ENCODE data around the gene SNX10.
A peak's percentile ranks its signal among the peaks of the same experiment; 100 is the strongest.

SNX10 gene

GRCh38 chr7:26331789-26332188, 40.1 kb downstream of the SNX10 start:
- H3K27ac ChIP-seq: no peak overlapping the region
- DNase-seq (ENCODE audit: low read depth, low spot score): no peak

- no peak overlapping the region for H3K27ac ChIP-seq
Observed at GRCh38 chr7:26332698-26333097, 41.0 kb downstream of the SNX10 start.

GRCh38 chr7:26334166-26334859, 42.7 kb downstream of the SNX10 start:
- DNase-seq (ENCODE audit: low read depth, low spot score): no peak
- H3K27ac ChIP-seq: no peak overlapping the region

More at GRCh38 chr7:26332698-26333097, 41.0 kb downstream of the SNX10 start:
- DNase-seq (ENCODE audit: low read depth, low spot score): no peak

- DNase-seq (ENCODE audit: low read depth, low spot score): no peak
- no peak overlapping the region for H3K27ac ChIP-seq
Observed at GRCh38 chr7:26337232-26337865, 45.7 kb downstream of the SNX10 start.

DNA sequence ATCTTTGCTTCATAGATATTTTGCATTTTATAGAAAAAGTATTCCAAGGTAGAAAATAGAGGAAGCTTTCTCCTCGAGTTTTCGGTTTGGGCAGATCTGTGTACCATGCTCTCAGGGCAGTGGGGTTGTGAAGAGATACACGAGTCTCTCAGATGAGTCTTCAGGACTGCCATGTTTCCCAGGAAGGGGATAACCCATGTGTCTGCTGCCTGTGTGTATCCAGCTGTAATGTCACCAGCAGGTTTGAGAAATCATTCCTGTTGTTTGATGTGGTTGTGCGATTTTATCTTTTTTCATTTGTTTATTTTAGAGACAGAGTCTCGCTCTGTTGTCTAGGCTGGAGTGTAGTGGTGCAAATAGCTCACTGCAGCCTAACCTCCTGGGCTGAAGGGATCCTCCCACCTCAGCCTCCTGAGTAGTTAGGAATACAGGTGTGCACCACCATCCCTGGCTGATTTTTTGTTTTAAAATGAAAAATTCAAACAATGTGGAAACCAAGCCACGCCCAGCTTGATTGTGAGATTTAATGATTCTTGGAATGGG, 48.9 kb downstream of the SNX10 start:
- H3K27ac ChIP-seq: no peak overlapping the region
- no peak for DNase-seq (ENCODE audit: low read depth, low spot score)

GRCh38 chr7:26343320-26343832, 51.7 kb downstream of the SNX10 start:
- no peak overlapping the region for H3K27ac ChIP-seq
- DNase-seq (ENCODE audit: low read depth, low spot score): no peak

DNA sequence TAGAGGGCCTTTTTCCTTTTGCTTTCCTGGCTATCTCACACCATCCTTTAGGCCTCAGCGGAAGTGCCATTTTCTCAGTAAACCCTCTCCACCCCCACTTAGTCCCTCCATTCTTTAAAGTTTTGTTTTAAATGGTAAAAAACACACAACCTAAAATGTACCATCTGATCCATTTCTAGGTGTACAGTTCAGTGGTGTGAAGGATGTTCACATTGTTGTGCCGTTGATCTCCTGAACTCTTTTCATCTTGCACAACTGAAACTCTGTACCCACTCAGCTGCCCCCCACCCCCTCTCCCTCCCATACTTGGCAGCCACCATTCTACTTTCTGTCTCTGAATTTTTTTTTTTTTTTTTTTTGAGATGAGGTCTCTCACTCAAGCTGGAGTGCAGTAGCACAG, 52.2 kb downstream of the SNX10 start:
- DNase-seq (ENCODE audit: low read depth, low spot score): no peak

GRCh38 chr7:26345202-26345601, 53.5 kb downstream of the SNX10 start:
- no peak for DNase-seq (ENCODE audit: low read depth, low spot score)

More for the DNA sequence above, 52.2 kb downstream of the SNX10 start:
- no peak overlapping the region for H3K27ac ChIP-seq

GRCh38 chr7:26345837-26346236, 54.2 kb downstream of the SNX10 start:
- H3K27ac ChIP-seq: no peak overlapping the region
- no peak for DNase-seq (ENCODE audit: low read depth, low spot score)

More at GRCh38 chr7:26345202-26345601, 53.5 kb downstream of the SNX10 start:
- H3K27ac ChIP-seq: no peak overlapping the region

- peak; percentile 71 for DNase-seq (ENCODE audit: low read depth, low spot score)
Observed at GRCh38 chr7:26346611-26347203, 55.0 kb downstream of the SNX10 start.

DNA sequence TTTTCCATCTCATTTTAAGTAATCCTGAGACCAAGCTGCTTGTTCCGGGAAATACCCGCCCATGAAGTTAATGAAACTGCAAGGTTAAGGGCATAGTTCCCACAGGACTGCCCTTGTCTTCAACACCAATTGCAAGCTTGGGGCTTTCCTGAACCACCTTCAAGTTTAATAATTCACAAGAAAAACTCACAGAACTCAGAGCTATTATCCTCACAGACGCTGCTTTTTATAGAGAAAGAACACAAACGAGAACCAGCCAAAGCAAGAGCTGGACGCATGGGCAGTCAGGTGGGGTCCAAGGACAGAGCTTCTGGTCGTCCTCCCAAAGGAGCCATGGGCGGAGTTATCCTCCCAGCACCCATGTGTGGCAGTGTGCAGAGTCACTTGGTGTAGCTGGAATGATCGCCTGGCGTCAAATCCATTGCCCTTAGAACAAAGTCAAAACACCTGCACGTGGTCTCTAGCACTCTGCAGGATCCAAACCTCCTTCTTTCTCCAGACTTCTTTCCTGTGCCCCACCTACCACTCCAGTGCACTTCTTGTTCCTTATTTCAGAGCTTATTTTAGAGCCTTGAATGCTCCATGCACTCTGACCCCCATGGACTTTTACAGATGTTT, 56.7 kb downstream of the SNX10 start:
- no peak overlapping the region for H3K27ac ChIP-seq

More at GRCh38 chr7:26346611-26347203, 55.0 kb downstream of the SNX10 start:
- H3K27ac ChIP-seq: peak overlapping the region; percentile 68

DNA sequence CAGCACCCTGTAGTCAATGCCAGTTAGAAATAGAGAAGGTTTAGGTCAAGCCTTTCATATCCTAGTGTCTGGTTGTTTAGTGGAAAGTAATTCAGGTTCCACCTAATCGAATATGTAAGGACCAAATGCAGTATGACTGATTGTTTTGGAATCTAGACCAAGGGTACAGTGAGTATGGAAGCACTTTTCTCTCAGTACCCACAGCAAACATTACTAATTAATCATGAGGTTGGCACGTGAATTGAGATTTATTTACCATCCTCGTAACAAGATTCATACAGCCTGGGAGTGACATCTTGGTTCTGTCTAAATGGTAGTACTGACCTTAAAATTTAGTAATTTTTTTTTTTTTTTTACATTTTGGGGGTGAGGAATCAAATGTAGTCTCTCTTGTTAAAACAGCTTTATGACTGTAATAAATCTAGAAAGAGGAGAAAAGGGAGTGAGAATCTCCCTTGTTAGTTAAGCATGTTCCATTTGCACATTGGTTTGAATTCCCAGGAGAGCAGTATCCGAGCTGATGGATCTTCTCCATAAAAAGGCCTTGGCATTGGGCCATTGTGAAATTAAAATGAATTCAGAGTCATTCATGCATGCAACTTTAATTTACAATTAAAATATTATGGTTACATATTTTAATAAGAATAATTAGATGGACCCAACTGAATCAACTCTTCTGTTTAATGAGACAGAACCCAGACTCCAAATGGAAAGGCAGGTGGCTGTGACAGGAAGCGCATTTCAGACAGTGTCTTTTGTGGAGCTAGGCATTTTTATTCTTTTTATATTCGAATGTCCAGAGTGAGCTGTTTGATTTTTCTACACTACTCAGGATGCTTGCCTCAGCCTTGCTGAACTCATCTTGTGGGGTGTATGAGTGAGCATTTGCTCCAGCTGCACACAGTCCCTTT, 57.6 kb downstream of the SNX10 start:
- DNase-seq (ENCODE audit: low read depth, low spot score): peak; percentile 27
- H3K27ac ChIP-seq: no peak overlapping the region

More for the DNA sequence above, 56.7 kb downstream of the SNX10 start:
- no peak for DNase-seq (ENCODE audit: low read depth, low spot score)

DNA sequence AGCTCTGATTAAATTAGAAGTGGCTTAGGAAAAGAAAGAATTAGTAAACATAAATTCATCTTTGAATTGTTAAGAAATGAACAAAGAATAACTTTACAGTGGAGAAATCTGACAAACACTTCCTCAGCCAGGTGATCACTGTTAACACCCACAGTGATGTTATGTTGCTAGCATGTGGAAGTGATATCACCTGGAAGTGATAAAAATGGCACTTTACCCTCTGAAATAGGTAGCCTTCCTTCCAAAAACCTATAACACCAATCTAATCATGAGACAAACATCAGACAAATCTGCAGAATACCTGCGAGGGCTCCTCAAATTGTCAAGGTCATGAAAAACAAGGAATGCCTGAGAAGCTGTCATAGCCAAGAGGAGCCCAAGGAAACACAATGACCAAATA, 59.5 kb downstream of the SNX10 start:
- no peak for DNase-seq (ENCODE audit: low read depth, low spot score)
- H3K27ac ChIP-seq: no peak overlapping the region

- DNase-seq (ENCODE audit: low read depth, low spot score): no peak
- no peak overlapping the region for H3K27ac ChIP-seq
Observed at GRCh38 chr7:26356229-26356628, 64.6 kb downstream of the SNX10 start.

DNA sequence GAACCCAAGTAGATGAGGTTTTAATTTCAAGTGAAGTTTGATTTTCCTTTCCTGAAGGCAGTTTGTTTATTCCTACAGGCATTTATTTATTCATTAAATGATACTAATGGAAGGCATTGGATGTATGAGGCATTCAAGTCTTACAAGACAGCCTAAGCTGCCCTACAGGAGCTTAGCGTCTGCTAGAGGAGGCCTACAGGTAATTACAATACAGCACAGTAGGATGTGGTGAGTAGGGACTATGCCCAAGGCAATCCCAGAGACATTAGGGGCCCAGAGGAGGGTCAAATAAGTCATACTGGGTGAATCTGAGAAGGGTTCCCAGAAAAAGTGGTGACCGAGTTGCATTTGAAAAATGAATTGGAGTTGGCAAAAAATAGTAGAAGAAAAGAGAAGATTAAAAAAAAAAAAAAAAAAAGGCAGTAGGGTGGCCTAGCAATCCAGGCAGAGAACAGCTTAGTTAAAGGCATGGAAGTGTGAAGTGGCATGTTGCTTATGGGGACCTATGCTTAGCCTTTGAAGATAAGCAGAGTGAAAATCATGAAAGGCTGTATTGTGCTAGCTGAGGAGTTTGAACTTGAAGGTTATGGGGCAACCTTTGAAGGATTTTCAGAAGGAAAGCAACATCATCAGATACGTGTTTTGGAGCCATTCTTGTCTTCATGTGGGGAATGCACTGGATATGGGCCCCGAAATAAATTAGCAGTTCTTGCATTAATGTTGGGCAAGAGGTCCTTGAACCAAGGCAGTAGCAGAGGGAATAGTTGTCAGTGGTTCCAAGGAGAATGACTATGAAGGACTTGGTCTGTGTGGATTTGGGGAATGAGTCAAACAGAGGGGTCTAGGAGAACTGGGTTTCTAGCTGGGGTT, 65.5 kb downstream of the SNX10 start:
- H3K27ac ChIP-seq: no peak overlapping the region
- no peak for DNase-seq (ENCODE audit: low read depth, low spot score)

- no peak for DNase-seq (ENCODE audit: low read depth, low spot score)
- H3K27ac ChIP-seq: no peak overlapping the region
Observed at GRCh38 chr7:26357799-26358151, 66.1 kb downstream of the SNX10 start.

- no peak for DNase-seq (ENCODE audit: low read depth, low spot score)
- no peak overlapping the region for H3K27ac ChIP-seq
Observed at GRCh38 chr7:26360650-26361049, 69.0 kb downstream of the SNX10 start.

DNA sequence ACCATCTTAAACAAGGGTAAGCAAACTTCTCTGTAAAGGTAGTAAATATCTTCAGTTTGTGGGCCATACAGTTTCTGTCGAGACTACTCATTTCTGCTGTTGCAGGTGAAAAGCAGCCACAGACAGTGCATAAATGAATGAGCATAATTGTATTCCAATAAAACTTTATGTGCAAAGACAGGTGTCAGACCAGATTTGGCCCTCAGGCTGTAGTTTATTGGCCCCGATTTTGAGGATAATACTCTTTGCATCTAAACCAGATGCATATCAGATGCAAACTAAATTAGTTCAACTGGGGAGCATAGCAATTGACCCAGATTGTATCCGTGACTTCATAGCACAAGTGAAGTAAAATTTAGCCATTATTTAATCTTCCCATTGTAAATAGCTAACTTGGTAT, 70.0 kb downstream of the SNX10 start:
- no peak overlapping the region for H3K27ac ChIP-seq
- no peak for DNase-seq (ENCODE audit: low read depth, low spot score)

GRCh38 chr7:26363465-26363864, 71.8 kb downstream of the SNX10 start:
- no peak overlapping the region for H3K27ac ChIP-seq
- DNase-seq (ENCODE audit: low read depth, low spot score): no peak
